ENCODE results near the gene LCN6.

- TF ChIP-seq, protein P1, sequence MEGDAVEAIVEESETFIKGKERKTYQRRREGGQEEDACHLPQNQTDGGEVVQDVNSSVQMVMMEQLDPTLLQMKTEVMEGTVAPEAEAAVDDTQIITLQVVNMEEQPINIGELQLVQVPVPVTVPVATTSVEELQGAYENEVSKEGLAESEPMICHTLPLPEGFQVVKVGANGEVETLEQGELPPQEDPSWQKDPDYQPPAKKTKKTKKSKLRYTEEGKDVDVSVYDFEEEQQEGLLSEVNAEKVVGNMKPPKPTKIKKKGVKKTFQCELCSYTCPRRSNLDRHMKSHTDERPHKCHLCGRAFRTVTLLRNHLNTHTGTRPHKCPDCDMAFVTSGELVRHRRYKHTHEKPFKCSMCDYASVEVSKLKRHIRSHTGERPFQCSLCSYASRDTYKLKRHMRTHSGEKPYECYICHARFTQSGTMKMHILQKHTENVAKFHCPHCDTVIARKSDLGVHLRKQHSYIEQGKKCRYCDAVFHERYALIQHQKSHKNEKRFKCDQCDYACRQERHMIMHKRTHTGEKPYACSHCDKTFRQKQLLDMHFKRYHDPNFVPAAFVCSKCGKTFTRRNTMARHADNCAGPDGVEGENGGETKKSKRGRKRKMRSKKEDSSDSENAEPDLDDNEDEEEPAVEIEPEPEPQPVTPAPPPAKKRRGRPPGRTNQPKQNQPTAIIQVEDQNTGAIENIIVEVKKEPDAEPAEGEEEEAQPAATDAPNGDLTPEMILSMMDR (IDR thresholded peaks at IDR 0.05; ENCODE audit: poor library complexity), result no peak
- TF ChIP-seq EZH2 (IDR thresholded peaks at IDR 0.05; ENCODE audit: borderline replicate concordance) (no peak), EZH2phosphoT487 (IDR thresholded peaks at IDR 0.05; ENCODE audit: low read depth, severe bottlenecking, unreplicated experiment) (no peak)
These were observed 49.6 kb downstream of the LCN6 start for GRCh38 chr9:136698635-136699246.

Data from hepatocyte (in vitro differentiated cells).